HepG2 (cell line): ENCODE measurements around the gene ZNF524. TPM values are rescaled to one million over a fixed set of nuclear protein-coding genes. Genes with fewer than 3 reads are reported as not detected.

Source experiments
- ADNP ChIP-seq: sonication (generic); formaldehyde crosslinking; IDR thresholded peaks from 2 replicates; pipeline ENCODE4 v1.4.0; 2020; ENCODE audit warnings: missing genetic modification reagents
- AGO2 ChIP-seq: fragments of 200-400 bp; formaldehyde crosslinking; optimal IDR thresholded peaks from 2 replicates; pipeline ENCODE3; 2017; ENCODE audit warnings: mild to moderate bottlenecking, low read depth, low read length, moderate library complexity
- ELF3 ChIP-seq: IDR thresholded peaks from 2 replicates; pipeline ENCODE4 v1.6.1; 2016; ENCODE audit warnings: missing genetic modification reagents, missing compliant biosample characterization
- ETV5 ChIP-seq: IDR thresholded peaks from 2 replicates; pipeline ENCODE4 v1.6.1; 2018; ENCODE audit warnings: missing biosample characterization, missing genetic modification reagents, inconsistent platforms, borderline replicate concordance
- FOXA3 ChIP-seq: IDR thresholded peaks from 2 replicates; pipeline ENCODE4 v1.6.1; 2016; ENCODE audit warnings: missing genetic modification reagents, missing compliant biosample characterization
- FOXK2 ChIP-seq: fragments of 450-650 bp; IDR thresholded peaks from 2 replicates; pipeline ENCODE4 v1.6.1; 2016
- MATR3 ChIP-seq: sonication (generic); formaldehyde crosslinking; IDR thresholded peaks from 2 replicates; pipeline ENCODE4 v1.4.0; 2020; ENCODE audit warnings: missing genetic modification reagents
- NCOA1 ChIP-seq: sonication (generic); formaldehyde crosslinking; IDR thresholded peaks from 2 replicates; pipeline ENCODE4 v1.9.0; 2021; ENCODE audit warnings: missing genetic modification reagents
- NFE2 ChIP-seq: sonication (generic); formaldehyde crosslinking; IDR thresholded peaks from 2 replicates; pipeline ENCODE4 v1.4.0; 2020; ENCODE audit warnings: missing genetic modification reagents
- POLR2AphosphoS5 ChIP-seq: IDR thresholded peaks from 2 replicates; pipeline ENCODE4 v1.6.1; 2012; ENCODE audit warnings: low read depth, low read length
- POLR2G ChIP-seq: fragments of 200-400 bp; formaldehyde crosslinking; IDR thresholded peaks from 2 replicates; pipeline ENCODE4 v1.6.1; 2018; ENCODE audit warnings: mild to moderate bottlenecking, low read depth, low read length, moderate library complexity
- ZNF280D ChIP-seq: sonication (generic); formaldehyde crosslinking; IDR thresholded peaks from 2 replicates; pipeline ENCODE4 v1.5.1; 2020; ENCODE audit warnings: mild to moderate bottlenecking, missing genetic modification reagents
- ZNF430 ChIP-seq: sonication (generic); formaldehyde crosslinking; IDR thresholded peaks from 2 replicates; pipeline ENCODE4 v1.9.0; 2021; ENCODE audit warnings: mild to moderate bottlenecking, missing genetic modification reagents
- ZNF44 ChIP-seq: sonication (generic); formaldehyde crosslinking; IDR thresholded peaks from 2 replicates; pipeline ENCODE4 v1.5.1; 2020; ENCODE audit warnings: mild to moderate bottlenecking, missing genetic modification reagents
- ZNF513 ChIP-seq: sonication (generic); formaldehyde crosslinking; conservative IDR thresholded peaks from 2 replicates; pipeline ENCODE4 v1.5.0; 2020; ENCODE audit warnings: missing genetic modification reagents
- ZNF570 ChIP-seq: sonication (generic); formaldehyde crosslinking; IDR thresholded peaks from 2 replicates; pipeline ENCODE4 v1.4.0; 2020; ENCODE audit warnings: mild to moderate bottlenecking, missing genetic modification reagents, borderline replicate concordance
- polyA plus RNA-seq, 8 experiments: library from polyadenylated mRNA; depleted of rRNA in 3 of 8; stranded (reverse) in 7 of 8; unstranded in 1 of 8; fragments of >200 nt; fragmentation: Illumina TruSeq in 4 of 8; extraction: Trizol in 4 of 8; gene quantifications; 2 replicates each; pipeline versions ENCODE4 v1.2.1 to v1.2.3, GENCODE V29; 2011 to 2016; ENCODE audit warnings: low read depth in 4 of 8, missing spikeins in 1 of 8, mixed read lengths in 1 of 8; ENCODE audit not compliant: insufficient read depth in 1 of 8
- total RNA-seq, 5 experiments: library from RNA; depleted of rRNA; stranded (reverse); fragments of >200 nt; fragmentation: Illumina TruSeq; extraction: Trizol; gene quantifications; 2 replicates each; pipeline ENCODE4 v1.2.3, GENCODE V29; 2016; ENCODE audit warnings: low read depth in 1 of 5
- TF ChIP-seq, protein P1 (sequence below): sonication (generic); formaldehyde crosslinking; IDR thresholded peaks from 2 replicates; pipeline ENCODE4 v1.4.0; 2020; ENCODE audit warnings: missing genetic modification reagents
- TF ChIP-seq, protein P2 (sequence below): sonication (generic); formaldehyde crosslinking; IDR thresholded peaks from 2 replicates; pipeline ENCODE4 v1.5.1; 2020; ENCODE audit warnings: mild to moderate bottlenecking, moderate library complexity, missing genetic modification reagents

ZNF524 gene
- total and polyA plus RNA-seq, 2 of the 13 experiments (the other 11 are each of a cell fraction or from before 2014, with no cell fraction given), result 3.2 to 4.6 TPM

DNA sequence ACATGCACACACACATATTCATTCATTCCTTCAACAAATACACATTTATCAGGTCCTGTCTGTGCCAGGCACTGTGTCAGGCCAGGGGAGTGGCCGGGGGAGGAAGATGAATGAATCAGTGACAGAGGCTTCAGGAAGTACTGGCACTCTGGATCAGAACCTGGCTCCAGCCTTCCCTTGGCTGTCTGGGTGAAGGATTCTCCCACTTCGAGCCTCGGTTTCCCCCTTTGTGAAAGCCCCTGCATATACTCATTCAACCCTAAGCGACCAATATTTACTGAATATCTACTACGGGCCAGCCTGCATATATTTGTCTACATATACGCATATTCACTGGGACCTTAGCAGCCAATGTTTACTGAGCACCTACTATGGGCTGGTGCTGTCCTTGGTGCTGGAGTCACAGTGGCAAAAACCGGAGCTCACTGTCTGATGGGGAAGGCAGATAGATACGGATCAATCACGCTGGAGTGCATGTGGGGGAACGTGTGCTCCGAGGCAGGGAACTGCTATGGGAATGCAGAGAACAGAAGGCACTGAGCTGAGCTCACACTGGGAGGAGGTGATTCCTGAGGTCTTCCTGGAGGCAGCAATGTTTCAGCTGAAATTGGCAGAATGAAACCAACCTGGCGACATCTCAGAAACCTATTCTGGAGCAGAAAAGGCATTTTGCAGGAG lies 18.8 kb upstream of the ZNF524 start (continued):
- TF ChIP-seq NCOA1 (CRISPR knock-in tag), result no peak
- no peak for TF ChIP-seq NFE2 (CRISPR knock-in tag)
- no peak for TF ChIP-seq ADNP (CRISPR knock-in tag)
- no peak for TF ChIP-seq POLR2AphosphoS5
- no peak for TF ChIP-seq ZNF44 (CRISPR knock-in tag)
- 0 out of 2 replicates have a peak, but pooled peaks have one; percentile 4 for TF ChIP-seq ETV5 (CRISPR knock-in tag)
- TF ChIP-seq MATR3, result no peak
- TF ChIP-seq AGO2, result no peak
- no peak for TF ChIP-seq ZNF513
- no peak for TF ChIP-seq FOXK2
- TF ChIP-seq, protein P1, sequence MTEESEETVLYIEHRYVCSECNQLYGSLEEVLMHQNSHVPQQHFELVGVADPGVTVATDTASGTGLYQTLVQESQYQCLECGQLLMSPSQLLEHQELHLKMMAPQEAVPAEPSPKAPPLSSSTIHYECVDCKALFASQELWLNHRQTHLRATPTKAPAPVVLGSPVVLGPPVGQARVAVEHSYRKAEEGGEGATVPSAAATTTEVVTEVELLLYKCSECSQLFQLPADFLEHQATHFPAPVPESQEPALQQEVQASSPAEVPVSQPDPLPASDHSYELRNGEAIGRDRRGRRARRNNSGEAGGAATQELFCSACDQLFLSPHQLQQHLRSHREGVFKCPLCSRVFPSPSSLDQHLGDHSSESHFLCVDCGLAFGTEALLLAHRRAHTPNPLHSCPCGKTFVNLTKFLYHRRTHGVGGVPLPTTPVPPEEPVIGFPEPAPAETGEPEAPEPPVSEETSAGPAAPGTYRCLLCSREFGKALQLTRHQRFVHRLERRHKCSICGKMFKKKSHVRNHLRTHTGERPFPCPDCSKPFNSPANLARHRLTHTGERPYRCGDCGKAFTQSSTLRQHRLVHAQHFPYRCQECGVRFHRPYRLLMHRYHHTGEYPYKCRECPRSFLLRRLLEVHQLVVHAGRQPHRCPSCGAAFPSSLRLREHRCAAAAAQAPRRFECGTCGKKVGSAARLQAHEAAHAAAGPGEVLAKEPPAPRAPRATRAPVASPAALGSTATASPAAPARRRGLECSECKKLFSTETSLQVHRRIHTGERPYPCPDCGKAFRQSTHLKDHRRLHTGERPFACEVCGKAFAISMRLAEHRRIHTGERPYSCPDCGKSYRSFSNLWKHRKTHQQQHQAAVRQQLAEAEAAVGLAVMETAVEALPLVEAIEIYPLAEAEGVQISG, result peak; percentile 0; the same call in 1 of the 2 replicates
- peak; percentile 71; the same call in 1 of the 2 replicates for TF ChIP-seq ZNF280D
- no peak for TF ChIP-seq POLR2G
- peak; percentile 21; the same call in 1 of the 2 replicates for TF ChIP-seq ELF3 (CRISPR knock-in tag)
- peak; percentile 47; the same call in 1 of the 2 replicates for TF ChIP-seq FOXA3
- TF ChIP-seq ZNF570 (CRISPR knock-in tag), result 0 out of 2 replicates have a peak, but pooled peaks have one; percentile 52
- TF ChIP-seq, protein P2, sequence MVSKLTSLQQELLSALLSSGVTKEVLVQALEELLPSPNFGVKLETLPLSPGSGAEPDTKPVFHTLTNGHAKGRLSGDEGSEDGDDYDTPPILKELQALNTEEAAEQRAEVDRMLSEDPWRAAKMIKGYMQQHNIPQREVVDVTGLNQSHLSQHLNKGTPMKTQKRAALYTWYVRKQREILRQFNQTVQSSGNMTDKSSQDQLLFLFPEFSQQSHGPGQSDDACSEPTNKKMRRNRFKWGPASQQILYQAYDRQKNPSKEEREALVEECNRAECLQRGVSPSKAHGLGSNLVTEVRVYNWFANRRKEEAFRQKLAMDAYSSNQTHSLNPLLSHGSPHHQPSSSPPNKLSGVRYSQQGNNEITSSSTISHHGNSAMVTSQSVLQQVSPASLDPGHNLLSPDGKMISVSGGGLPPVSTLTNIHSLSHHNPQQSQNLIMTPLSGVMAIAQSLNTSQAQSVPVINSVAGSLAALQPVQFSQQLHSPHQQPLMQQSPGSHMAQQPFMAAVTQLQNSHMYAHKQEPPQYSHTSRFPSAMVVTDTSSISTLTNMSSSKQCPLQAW (CRISPR knock-in tag), result no peak
- TF ChIP-seq ZNF430 (CRISPR knock-in tag), result no peak
